HepG2 (cell line): ENCODE measurements around the gene C1QTNF6.

Experiments
- CEBPB ChIP-seq: IDR thresholded peaks from 2 replicates; pipeline ENCODE4 v1.6.1; 2011; ENCODE audit warnings: low read depth, low read length, improper control_type of control experiment, borderline replicate concordance
- KAT7 ChIP-seq: IDR thresholded peaks from 2 replicates; pipeline ENCODE4 v1.6.1; 2018; ENCODE audit warnings: borderline replicate concordance, missing compliant biosample characterization
- POLR2A ChIP-seq, 2 experiments: IDR thresholded peaks; 2 replicates each; pipeline ENCODE4 v1.6.1; 2011; ENCODE audit warnings: low read depth in 2 of 2, low read length in 2 of 2, mild to moderate bottlenecking in 1 of 2, moderate library complexity in 1 of 2; ENCODE audit not compliant: insufficient read depth in 1 of 2
- SMC3 ChIP-seq: IDR thresholded peaks from 2 replicates; pipeline ENCODE4 v1.6.1; 2011; ENCODE audit warnings: low read length, improper control_type of control experiment
- TAF1 ChIP-seq: sonication (generic); formaldehyde crosslinking; IDR thresholded peaks from 2 replicates; pipeline ENCODE4 v1.4.0; 2020; ENCODE audit warnings: missing genetic modification reagents
- ZNF343 ChIP-seq: sonication (generic); formaldehyde crosslinking; IDR thresholded peaks from 2 replicates; pipeline ENCODE4 v1.4.0; 2020; ENCODE audit warnings: mild to moderate bottlenecking, missing genetic modification reagents
- TF ChIP-seq, protein P1 (sequence below): sonication (generic); formaldehyde crosslinking; IDR thresholded peaks from 2 replicates; pipeline ENCODE4 v1.4.0; 2020; ENCODE audit warnings: missing genetic modification reagents
- TF ChIP-seq, protein P2 (sequence below): sonication (generic); formaldehyde crosslinking; IDR thresholded peaks from 2 replicates; pipeline ENCODE4 v1.8.0; 2022; ENCODE audit warnings: missing genetic modification reagents, low read depth, mild to moderate bottlenecking, borderline replicate concordance
- TF ChIP-seq, protein P3 (sequence below): sonication (generic); formaldehyde crosslinking; IDR thresholded peaks from 2 replicates; pipeline ENCODE4 v1.4.0; 2020; ENCODE audit warnings: missing genetic modification reagents
- TF ChIP-seq, protein P4 (sequence below): sonication (generic); formaldehyde crosslinking; IDR thresholded peaks from 2 replicates; pipeline ENCODE4 v1.5.0; 2020; ENCODE audit warnings: mild to moderate bottlenecking, missing genetic modification reagents, moderate library complexity
- TF ChIP-seq, protein P5 (sequence below): sonication (generic); formaldehyde crosslinking; IDR thresholded peaks from 2 replicates; pipeline ENCODE4 v1.8.1; 2023; ENCODE audit warnings: mild to moderate bottlenecking, inconsistent platforms, moderate library complexity, missing genetic modification reagents, borderline replicate concordance
- TF ChIP-seq, protein P6 (sequence below): sonication (generic); formaldehyde crosslinking; IDR thresholded peaks from 2 replicates; pipeline ENCODE4 v1.4.0; 2020; ENCODE audit warnings: mild to moderate bottlenecking, missing genetic modification reagents, borderline replicate concordance
- TF ChIP-seq, protein P7 (sequence below): IDR thresholded peaks from 2 replicates; pipeline ENCODE4 v1.6.1; 2016; ENCODE audit warnings: low read depth, borderline replicate concordance
- TF ChIP-seq, protein P8 (sequence below): IDR thresholded peaks from 2 replicates; pipeline ENCODE4 v1.6.1; 2016; ENCODE audit warnings: low read depth, control low read depth

DNA sequence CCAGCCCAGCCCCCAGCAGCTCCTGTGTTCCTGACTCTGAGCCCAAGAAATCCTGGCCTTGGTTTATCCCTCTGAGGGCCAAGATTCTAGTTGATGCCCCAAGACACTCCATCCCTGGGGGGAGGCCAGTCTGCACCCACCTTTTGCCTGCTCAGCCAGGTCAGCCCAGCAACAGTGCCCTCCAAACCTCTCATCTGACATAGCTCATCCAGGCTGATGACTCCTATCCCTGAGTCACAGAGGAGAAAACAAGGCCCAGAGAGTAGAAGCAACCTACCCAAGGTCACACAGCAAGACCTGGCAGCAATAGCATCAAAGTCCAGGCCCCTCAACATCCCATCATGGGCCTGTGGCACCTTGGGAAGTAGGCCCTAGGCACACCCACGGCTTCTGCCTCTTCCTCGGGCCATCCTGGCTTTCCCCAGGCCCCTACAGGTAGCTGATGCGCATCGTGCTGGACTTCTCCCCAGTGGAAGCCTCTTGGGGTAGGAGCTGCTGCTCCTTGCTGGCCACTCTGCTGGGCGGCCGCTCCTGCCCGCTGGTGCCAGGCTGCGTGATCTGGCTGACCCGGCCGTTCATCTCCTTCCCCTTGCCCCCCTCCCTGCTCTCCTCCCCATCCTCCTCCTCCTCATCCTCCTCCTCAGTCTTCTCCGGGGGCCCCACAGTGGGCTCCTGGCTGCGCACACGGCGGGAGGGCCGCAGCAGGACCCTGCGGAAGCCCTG lies 18.2 kb upstream of the C1QTNF6 start:
- TF ChIP-seq TAF1 (CRISPR knock-in tag), result no peak
- TF ChIP-seq CEBPB, result no peak
- TF ChIP-seq, protein P1, sequence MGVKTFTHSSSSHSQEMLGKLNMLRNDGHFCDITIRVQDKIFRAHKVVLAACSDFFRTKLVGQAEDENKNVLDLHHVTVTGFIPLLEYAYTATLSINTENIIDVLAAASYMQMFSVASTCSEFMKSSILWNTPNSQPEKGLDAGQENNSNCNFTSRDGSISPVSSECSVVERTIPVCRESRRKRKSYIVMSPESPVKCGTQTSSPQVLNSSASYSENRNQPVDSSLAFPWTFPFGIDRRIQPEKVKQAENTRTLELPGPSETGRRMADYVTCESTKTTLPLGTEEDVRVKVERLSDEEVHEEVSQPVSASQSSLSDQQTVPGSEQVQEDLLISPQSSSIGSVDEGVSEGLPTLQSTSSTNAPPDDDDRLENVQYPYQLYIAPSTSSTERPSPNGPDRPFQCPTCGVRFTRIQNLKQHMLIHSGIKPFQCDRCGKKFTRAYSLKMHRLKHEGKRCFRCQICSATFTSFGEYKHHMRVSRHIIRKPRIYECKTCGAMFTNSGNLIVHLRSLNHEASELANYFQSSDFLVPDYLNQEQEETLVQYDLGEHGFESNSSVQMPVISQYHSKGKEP (CRISPR knock-in tag), result no peak
- TF ChIP-seq ZNF343, result no peak
- TF ChIP-seq, protein P2, sequence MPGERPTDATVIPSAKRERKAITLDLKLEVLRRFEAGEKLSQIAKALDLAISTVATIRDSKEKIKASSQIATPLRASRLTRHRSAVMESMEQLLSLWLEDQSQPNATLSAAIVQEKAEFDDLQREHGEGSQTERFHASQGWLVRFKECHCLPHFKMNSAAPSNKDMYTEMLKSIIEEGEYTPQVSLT (CRISPR knock-in tag), result no peak
- no peak for TF ChIP-seq SMC3
- TF ChIP-seq POLR2A (IDR thresholded peaks at IDR 0.05; ENCODE audit: insufficient read depth in 1 of 2, low read depth in 2 of 2, low read length in 2 of 2), result no peak
- TF ChIP-seq, protein P3, sequence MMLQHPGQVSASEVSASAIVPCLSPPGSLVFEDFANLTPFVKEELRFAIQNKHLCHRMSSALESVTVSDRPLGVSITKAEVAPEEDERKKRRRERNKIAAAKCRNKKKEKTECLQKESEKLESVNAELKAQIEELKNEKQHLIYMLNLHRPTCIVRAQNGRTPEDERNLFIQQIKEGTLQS (CRISPR knock-in tag), result no peak
- TF ChIP-seq, protein P4, sequence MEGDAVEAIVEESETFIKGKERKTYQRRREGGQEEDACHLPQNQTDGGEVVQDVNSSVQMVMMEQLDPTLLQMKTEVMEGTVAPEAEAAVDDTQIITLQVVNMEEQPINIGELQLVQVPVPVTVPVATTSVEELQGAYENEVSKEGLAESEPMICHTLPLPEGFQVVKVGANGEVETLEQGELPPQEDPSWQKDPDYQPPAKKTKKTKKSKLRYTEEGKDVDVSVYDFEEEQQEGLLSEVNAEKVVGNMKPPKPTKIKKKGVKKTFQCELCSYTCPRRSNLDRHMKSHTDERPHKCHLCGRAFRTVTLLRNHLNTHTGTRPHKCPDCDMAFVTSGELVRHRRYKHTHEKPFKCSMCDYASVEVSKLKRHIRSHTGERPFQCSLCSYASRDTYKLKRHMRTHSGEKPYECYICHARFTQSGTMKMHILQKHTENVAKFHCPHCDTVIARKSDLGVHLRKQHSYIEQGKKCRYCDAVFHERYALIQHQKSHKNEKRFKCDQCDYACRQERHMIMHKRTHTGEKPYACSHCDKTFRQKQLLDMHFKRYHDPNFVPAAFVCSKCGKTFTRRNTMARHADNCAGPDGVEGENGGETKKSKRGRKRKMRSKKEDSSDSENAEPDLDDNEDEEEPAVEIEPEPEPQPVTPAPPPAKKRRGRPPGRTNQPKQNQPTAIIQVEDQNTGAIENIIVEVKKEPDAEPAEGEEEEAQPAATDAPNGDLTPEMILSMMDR (CRISPR knock-in tag), result no peak
- TF ChIP-seq, protein P5, sequence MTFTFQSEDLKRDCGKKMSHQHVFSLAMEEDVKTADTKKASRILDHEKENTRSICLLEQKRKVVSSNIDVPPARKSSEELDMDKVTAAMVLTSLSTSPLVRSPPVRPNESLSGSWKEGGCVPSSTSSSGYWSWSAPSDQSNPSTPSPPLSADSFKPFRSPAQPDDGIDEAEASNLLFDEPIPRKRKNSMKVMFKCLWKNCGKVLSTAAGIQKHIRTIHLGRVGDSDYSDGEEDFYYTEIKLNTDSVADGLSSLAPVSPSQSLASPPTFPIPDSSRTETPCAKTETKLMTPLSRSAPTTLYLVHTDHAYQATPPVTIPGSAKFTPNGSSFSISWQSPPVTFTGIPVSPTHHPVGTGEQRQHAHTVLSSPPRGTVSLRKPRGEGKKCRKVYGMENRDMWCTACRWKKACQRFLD (CRISPR knock-in tag), result no peak
- no peak for TF ChIP-seq KAT7 (CRISPR knock-in tag)
- TF ChIP-seq, protein P6, sequence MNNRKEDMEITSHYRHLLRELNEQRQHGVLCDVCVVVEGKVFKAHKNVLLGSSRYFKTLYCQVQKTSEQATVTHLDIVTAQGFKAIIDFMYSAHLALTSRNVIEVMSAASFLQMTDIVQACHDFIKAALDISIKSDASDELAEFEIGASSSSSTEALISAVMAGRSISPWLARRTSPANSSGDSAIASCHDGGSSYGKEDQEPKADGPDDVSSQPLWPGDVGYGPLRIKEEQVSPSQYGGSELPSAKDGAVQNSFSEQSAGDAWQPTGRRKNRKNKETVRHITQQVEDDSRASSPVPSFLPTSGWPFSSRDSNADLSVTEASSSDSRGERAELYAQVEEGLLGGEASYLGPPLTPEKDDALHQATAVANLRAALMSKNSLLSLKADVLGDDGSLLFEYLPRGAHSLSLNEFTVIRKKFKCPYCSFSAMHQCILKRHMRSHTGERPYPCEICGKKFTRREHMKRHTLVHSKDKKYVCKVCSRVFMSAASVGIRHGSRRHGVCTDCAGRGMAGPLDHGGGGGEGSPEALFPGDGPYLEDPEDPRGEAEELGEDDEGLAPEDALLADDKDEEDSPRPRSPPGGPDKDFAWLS (CRISPR knock-in tag), result no peak
- TF ChIP-seq, protein P7, sequence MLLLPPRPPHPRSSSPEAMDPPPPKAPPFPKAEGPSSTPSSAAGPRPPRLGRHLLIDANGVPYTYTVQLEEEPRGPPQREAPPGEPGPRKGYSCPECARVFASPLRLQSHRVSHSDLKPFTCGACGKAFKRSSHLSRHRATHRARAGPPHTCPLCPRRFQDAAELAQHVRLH, result no peak
- TF ChIP-seq, protein P8, sequence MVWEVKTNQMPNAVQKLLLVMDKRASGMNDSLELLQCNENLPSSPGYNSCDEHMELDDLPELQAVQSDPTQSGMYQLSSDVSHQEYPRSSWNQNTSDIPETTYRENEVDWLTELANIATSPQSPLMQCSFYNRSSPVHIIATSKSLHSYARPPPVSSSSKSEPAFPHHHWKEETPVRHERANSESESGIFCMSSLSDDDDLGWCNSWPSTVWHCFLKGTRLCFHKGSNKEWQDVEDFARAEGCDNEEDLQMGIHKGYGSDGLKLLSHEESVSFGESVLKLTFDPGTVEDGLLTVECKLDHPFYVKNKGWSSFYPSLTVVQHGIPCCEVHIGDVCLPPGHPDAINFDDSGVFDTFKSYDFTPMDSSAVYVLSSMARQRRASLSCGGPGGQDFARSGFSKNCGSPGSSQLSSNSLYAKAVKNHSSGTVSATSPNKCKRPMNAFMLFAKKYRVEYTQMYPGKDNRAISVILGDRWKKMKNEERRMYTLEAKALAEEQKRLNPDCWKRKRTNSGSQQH (CRISPR knock-in tag), result no peak
